GM18508 (cell line): ENCODE measurements around the gene ZYX.

ENCODE experiments used
- ATAC-seq: cut with Tn5 transposase; IDR thresholded peaks from one replicate; pipeline ENCODE4 v1.9.1; 2021; ENCODE audit warnings: moderate number of reproducible peaks; ENCODE audit not compliant: insufficient read depth, unreplicated experiment

The ZYX gene, protein sequence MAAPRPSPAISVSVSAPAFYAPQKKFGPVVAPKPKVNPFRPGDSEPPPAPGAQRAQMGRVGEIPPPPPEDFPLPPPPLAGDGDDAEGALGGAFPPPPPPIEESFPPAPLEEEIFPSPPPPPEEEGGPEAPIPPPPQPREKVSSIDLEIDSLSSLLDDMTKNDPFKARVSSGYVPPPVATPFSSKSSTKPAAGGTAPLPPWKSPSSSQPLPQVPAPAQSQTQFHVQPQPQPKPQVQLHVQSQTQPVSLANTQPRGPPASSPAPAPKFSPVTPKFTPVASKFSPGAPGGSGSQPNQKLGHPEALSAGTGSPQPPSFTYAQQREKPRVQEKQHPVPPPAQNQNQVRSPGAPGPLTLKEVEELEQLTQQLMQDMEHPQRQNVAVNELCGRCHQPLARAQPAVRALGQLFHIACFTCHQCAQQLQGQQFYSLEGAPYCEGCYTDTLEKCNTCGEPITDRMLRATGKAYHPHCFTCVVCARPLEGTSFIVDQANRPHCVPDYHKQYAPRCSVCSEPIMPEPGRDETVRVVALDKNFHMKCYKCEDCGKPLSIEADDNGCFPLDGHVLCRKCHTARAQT

DNA sequence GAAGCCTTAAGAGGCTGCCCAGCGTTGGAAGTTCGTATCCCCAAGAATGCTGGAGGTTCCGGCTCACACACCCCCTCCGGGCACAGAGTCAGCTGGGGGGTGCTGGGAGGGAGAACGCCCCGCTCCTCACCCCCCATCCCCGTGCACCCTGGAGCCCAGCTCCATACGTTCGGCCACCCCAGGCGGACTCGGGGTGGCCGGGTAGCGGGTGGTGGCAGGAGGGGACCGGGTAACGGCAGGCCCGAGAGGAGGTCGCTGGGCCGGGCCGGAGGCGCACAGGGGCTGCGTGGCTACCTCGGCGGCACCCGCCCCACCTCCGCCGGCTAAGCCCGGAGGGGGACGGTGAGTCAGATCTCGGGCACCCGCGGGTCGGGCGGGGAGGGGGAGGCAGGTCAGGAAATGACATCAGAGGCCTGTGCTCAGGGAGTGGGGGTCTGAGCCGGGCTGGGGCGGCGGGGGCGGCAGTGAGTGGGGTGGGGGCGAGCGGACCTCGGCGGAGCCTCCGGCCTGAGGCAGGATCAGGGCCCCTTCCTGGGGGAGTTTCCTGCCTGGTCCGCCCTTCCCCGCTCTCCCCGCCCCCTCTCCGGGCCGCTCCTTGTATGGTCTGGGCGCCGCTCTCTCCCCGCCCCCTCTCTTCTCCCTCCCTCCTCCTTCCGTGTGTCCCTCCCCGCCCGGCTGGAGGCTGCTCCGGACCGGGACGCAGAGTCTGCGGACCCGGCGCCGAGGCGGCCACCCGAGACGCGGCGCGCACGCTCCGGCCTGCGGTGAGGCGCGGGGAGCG is at the start of gene ZYX:
Gene ZYX (plus strand): TSS at position 700 of the 781 bp plus-strand sequence. CDS start 227 bp downstream, outside the sequence.
- peak; percentile 46 for ATAC-seq

DNA sequence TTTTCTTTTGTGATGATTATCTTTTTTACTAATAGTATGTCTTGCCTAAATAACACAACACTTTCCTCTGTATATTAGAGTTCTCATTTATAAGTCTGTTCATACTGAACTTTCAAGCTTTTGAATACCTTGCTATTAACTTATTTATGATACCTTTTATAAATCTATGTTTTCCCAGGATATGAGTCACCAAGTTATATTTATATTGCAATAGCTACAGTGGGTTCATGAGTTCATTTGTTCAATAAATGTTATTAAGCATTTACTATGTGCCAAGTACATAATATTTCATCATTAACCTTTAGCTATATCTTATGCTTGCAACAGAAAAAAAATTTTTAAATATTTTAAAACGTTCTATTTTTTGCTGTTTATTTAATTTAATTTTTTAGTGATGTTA is 46.9 kb upstream of the ZYX start:
- no peak for ATAC-seq

DNA sequence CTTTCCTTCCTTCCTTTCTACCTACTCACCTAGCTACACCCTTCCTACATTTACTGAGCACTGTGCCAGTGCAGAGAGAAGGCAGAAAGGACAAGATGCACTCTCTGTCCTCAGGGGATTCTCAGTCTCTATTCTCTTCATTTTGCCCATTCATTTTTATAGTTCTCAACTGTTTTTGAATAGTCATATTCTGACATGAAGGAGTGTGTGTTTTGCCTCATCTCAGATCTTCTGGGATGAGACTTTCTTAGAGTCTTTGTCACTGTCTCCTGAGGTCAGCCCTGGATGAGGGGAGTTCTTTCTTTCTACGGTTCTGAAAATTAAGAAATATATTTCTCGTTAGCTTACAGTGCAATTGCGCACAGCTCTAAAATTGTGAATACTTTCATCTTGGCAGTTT is 43.9 kb upstream of the ZYX start:
- no peak for ATAC-seq

DNA sequence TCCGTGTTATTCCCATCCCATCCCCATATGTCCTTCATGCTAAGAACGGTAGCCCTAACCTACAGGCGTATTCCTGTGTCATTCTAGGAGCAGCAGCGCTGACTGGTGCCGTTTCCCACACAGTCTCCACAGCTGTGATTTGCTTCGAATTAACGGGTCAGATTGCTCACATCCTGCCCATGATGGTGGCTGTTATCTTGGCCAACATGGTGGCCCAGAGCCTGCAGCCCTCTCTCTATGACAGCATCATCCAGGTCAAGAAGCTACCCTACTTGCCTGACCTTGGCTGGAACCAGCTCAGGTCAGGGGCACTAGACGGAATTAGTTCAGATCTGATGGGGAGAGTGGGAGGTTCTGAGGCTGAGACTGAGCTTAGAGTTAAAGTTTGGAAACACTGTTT is 39.3 kb upstream of the ZYX start:
- no peak for ATAC-seq

DNA sequence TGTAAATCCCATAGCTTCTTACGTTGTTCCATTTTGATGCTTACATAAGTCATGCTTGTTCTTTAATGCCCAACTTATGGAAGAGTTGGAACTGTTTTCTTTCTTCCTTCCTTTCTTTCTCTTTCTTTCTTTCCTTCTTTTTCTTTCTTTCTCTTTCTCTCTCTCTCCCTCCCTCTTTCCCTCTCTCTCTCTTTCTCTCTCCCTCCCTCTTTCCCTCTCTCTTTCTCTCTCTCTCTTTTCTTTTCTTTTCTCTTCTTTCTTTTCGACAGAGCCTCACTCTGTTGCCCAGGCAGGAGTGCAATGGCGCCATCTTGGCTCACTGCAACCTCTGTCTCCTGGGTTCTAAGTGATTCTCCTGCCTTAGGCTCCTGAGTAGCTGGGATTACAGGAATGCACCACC is 37.5 kb upstream of the ZYX start:
- no peak for ATAC-seq

DNA sequence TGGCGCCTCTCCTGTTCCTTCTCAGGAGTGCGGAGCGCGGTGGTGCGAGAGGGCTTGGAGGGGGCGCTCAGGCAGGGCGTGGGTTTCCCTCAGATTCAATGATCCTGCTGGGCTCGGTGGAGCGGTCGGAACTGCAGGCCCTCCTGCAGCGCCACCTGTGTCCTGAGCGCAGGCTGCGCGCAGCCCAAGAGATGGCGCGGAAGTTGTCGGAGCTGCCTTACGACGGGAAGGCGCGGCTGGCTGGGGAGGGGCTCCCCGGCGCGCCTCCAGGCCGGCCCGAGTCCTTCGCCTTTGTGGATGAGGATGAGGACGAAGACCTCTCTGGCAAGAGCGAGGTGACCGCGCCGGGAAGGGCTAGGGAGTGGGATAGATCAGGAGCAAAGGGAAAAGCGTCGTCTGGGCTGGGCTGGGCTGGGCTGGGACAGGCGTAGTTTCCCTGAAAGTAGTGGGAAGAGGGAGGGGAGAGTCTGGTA is 35.7 kb upstream of the ZYX start:
- ATAC-seq = peak; percentile 53

DNA sequence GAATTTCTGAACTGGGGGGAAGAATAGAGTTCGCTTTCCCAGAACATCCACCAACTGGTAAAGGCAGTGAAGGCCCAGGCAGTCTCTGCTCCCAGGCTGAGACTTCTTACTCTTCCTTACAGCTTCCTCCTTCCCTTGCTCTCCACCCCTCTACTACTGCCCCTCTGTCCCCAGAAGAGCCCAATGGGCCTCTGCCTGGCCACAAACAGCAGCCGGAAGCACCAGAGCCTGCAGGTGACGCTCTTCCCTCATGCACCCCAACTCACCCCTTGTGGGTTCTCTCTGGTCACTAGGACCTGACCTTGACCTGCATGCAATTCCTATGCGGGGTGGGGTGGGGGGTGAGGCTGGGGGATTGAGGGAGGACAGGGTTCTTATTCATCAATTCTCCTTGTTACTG is 35.1 kb upstream of the ZYX start:
- no peak for ATAC-seq

DNA sequence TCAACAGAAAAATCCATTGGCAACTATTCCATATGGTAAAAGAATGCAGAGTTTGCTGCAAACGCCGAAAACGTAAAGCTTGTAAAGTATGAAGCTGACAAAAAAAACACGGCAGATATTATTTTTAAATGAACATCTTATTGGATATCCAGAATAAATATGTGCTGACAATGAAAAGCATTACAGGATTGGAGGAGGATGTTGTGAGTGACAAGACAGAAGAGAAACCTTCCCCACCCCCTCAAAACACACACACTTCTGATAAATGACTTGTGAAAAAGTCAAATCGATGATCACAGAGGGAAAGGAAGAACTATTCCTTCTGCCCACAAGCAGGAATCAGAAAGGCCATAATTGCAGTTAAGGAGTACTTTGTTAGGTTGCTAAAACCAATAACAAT is 33.2 kb upstream of the ZYX start:
- ATAC-seq = no peak

DNA sequence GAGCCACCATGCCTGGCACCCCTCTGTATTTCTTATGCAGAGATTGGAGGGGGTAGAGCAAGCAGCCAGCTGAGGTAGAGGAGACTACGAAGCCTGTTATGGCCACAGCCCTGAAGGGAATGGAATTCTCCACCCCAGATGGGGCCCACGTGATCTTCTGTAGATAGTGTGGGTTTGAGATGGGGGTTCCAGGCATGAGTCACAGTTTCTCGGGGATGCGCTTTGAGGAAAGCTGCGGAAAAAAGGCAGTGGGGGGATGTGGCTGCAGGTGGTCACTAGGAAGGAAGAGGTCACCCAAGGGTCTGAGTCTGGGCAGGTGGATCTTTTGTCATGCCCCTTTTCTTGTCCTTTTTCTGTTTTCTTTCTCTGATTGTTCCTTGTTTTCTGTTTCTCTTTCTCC is 30.1 kb upstream of the ZYX start:
- no peak for ATAC-seq

DNA sequence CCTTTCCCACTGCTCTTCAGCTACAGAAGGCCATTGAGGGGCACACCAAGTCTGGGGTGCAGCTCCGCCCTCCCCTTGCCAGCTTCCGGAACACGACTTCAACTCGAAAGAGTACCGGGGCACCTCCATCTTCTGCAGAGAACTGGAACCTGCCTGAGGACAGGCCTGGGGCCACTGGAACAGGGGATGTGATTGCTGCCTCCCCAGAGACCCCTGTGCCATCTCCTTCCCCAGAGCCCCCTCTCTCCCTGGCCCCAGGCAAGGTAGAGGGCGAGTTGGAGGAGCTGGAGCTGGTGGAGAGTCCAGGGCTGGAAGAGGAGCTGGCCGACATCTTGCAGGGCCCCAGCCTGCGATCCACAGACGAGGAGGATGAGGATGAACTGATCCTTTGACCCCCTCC is 29.6 kb upstream of the ZYX start:
- ATAC-seq = no peak

DNA sequence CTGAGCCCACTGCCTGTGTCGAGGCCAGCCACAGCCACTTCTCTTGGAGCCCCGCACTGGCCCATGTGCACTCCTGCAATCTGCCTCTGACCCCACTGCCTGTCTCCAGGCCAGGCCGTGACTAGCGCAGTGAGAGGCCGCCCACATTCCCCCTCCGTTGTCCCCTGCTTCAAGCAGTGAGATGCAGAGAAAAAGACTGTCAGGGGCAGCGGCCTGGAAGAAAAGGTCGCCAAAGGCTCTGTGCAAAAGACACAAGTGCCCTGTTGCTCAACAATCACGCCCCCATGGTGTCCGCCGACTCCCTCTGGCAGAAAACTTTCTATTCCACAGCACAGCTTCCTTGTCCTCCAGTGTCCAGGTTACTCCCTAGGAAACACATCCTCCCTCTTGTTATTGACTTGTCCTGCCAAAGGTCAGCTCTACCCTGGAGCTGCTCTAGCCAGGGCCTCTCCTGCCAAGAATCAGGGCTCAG is 28.6 kb upstream of the ZYX start:
- no peak for ATAC-seq

DNA sequence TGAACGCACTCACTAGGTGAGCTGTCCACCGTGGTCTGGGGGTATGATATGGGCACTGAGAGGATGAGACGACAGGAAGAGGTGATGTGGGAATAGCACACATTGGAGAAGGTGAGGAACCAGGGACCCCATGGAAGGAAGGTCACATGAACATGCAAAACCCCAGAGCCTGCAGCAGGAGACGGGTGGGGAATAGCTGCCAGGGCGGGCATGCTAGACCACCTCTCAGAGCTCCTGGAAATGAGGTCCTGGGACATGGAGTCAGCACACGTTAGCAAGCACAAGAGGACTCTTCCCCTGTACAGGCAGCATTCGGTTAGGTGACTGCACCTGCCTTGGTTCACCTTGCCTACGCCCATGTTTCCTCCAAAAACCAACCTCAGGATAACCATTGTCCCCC is 26.8 kb upstream of the ZYX start:
- no peak for ATAC-seq

DNA sequence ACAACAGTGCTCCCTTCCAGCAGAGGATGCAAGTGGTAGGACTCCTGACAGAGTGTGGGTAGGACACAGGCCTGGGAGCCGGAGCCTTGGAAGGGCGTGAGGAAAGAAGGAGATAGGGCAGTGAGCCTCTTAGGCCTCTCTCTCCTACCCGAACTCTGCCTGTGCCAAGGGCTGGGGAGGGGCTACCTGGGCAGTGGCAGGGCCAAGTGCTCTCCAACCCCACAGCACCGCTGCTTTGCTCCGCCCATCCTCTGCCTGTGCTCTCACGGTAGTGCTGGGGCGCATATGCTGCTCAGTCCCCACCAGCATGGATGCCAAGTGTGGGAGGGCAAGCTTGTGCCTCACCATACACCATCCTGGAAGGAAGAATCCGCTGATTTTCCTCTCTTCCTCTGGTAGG is 26.2 kb upstream of the ZYX start:
- no peak for ATAC-seq

DNA sequence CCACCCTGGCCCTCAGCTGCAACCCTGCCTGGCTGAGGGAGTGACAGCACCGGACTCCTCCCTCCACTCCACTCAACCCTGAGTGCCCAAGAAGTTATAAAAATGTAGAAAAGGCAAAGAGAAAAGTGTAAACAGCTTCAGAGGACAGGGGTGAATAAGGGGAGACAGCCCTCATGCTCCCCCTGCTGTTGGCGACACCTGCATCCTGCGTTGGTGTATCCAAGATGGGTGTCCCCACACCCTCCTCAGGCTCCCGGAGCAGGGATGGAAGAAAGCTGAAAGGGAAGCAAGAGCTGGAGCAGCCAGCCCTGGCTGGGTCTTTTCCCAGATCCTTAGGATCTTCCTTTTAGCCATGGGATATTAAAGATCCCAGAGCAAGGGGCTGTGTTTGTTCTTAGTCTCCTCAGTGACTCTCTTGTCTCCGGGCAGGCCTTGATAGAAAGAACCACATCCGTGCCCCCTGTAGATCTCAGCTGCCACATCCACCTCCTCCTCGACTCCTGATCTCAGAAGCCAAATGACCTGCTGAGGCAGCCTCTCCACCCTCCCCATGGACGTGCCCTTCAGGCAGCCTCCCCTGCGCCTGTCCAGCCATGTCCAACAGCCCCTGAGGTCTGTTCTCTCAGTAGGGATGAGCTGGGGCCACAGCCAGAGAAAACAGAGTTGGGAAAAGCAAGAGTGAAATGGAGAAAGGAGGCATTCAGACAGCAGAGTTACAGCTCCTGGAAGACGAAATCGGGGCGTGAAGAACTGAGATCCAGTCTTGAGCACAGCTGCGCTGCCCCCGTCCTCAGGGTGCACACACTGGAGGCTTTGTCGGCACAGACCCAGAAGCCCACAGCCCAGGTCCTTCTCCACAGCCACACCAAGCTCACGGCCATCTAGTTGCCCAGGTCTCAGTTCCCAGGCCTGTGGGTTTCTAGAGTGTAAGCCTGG is 25.4 kb upstream of the ZYX start:
- ATAC-seq = no peak

DNA sequence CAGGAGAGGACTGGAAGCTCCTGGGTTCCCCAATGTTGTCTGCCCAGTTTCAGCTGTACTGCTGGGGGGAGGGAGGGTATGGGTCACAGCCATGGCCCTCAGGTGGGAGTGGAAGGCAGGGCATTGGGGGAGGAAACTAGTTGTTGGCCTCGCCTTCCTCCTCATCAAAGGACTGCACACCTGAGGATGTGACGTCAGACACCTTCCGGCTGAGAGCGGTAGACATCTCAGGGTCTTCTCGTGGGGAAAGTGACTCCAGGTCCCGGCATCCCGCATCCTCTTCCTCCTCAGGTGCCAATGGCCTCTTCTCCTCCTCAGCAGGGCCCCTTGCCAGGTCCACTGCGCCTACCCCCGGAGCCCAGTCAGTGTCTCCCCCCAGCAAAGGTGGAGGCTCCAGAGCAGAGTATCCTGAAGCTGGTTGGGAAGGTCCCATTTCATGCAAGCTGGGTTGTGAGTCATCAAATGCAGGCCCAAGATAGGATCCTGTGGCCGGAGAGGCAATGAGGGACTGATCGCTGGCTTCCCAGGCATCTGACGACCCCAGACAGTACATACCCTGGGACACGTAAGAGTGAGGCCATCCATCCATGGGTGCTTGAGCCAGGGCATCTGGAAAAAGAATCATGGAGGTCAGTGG is 24.6 kb upstream of the ZYX start:
- no peak for ATAC-seq

DNA sequence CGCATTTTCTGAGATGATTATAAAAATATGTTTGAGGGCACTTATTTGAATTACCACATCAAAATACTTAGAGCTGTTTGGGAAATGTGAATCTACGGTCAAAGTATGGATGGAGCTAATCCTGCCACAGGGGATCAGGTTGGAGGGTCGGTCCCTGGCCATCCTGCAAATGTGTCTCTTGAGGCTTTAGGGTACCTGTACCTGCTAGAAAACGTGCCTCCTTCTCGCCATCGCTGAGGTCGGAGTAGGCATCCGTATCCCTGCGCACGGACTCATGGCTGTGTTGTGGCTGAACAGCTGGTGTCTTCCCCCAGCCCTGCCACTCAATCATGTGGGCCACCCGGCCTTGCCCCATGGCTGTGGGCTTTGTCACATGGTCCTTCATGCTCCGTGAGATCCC is 22.5 kb upstream of the ZYX start:
- no peak for ATAC-seq

DNA sequence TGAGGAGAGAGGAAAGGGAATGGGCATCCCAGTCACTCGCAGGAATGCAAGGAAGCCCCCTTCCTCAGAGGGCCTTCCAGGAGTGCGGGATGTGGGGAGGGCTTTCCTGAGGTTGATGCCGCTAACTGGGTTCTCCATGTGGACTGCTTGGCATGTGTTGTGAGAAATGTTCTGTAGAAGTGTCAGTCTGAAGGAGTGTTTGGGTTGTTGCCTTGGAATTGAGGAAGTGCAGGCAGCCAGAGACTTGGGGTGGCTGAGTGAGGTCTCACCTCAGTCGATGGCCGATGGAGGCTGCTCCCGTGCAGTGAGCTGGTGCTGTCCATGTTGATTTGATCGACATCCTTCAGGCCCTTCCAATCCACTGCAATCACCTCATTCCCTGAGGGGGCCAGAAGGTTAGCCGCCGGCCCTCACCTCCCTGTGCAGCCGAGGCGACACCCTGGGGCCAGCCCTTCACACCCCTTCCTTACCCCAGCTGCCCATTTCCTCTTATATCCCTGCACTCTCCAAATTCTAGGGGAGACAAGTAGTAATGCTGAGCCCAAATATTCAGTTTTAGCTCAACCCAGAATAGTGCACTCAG is 21.3 kb upstream of the ZYX start:
- ATAC-seq = no peak

DNA sequence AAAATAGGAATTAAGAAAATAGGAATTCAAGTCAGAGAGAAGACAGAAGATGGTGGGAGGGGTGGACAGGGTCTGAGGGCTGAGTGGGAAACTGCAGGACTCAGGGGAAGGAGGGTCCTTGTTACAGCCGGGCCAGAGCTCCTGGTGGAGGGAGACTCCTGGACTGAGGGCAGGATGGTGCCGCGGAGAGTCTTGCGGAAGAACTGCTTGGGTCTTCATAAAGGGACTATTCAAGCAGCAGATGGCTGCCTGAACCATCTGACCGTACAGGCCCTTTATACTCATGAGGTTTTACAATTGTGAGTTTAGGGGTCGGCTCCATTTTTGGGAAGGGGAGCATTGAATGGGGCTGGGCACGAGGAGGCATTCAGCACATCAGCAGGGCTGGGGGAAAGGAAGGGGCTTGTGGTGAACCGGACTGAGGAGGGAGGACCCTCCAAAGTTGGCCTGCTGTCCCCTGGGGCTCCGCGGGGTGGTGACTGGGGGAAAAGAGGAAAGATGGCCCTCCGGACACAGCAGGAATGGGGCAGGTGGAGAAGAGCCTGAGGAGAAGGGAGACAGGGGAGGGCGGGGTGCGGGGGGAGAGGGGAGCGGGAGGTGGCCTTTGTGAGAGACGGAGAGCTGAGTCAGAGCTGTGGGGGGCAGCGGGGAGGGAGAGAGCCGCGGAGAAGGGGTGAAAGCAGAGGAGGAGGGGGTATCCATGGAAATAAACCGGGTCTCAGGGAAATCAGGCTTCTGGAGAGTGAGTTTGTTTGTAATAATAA is 20.2 kb upstream of the ZYX start:
- no peak for ATAC-seq
